GM12878 (cell line): ENCODE data around the gene THADA. TPM values are rescaled to one million over a fixed set of nuclear protein-coding genes. Genes with fewer than 3 reads are reported as not detected.
A peak's percentile ranks its signal among the peaks of the same experiment; 100 is the strongest.

ENCODE experiments used
- ATAC-seq: fragments of 200-7000 bp; cut with Tn5 transposase; 3 replicates; pipeline ENCODE4 v1.9.1; 2020; ENCODE audit warnings: mild to moderate bottlenecking, moderate library complexity
- BruUV-seq: library from RNA; stranded (reverse); fragments of 400-500 nt; replicated peaks from 2 replicates; lab custom pipeline; 2021; lab: Mats Ljungman, UMichigan
- CTCF ChIA-PET: fragments of 300-600 bp; sonication (Branson Sonifier 250); formaldehyde crosslinking; extraction: SDS; loops from one replicate; lab custom pipeline; 2021; ENCODE audit warnings: inconsistent platforms; lab: Yijun Ruan, JAX
- POLR2A ChIA-PET: fragments of 350-600 bp; formaldehyde crosslinking; extraction: SDS; loops from one replicate; lab custom pipeline; 2021; ENCODE audit warnings: inconsistent platforms; lab: Charles Lee
- RAD21 ChIA-PET: fragments of 300-600 bp; sonication (Branson Sonifier 250); formaldehyde crosslinking; loops from one replicate; lab custom pipeline; 2023; ENCODE audit warnings: antibody characterized with exemption; ENCODE audit not compliant: unreplicated experiment; lab: Charles Lee
- SMC1A ChIA-PET: fragments of 300-600 bp; sonication (Branson Sonifier 250); formaldehyde crosslinking; loops from one replicate; lab custom pipeline; 2023; ENCODE audit not compliant: unreplicated experiment, uncharacterized antibody; lab: Charles Lee
- DNase-seq: peaks from one replicate; pipeline ENCODE4 v3.0.0-alpha.2; 2011; ENCODE audit warnings: low read depth, low spot score
- FAIRE-seq: peaks from 3 replicates; lab custom pipeline; 2011; peaks lifted over from hg19 to GRCh38; lab: Jason Lieb, UNC
- H2AFZ ChIP-seq: 2 replicates; pipeline ENCODE4 v1.6.0; 2011; ENCODE audit warnings: low read depth, low read length, control low read depth; ENCODE audit not compliant: control insufficient read depth
- H3K27ac ChIP-seq: 2 replicates; pipeline ENCODE4 v1.5.1; 2011; ENCODE audit warnings: control low read depth; ENCODE audit not compliant: control insufficient read depth, insufficient read depth
- H3K27me3 ChIP-seq, 2 experiments: replicated peaks in 1 of 2; 2 replicates each; pipeline versions ENCODE4 v1.6.0 to v1.6.1; 2011; ENCODE audit warnings: low read length in 1 of 2; ENCODE audit not compliant: control insufficient read depth in 2 of 2, insufficient read depth in 2 of 2
- H3K36me3 ChIP-seq, 2 experiments: 2 replicates each; pipeline ENCODE4 v1.5.1; 2011; ENCODE audit warnings: low read length in 1 of 2; ENCODE audit not compliant: control insufficient read depth in 2 of 2, insufficient read depth in 2 of 2
- H3K4me1 ChIP-seq: 2 replicates; pipeline ENCODE4 v1.6.1; 2011; ENCODE audit warnings: mild to moderate bottlenecking, low read length, moderate library complexity, mixed read lengths; ENCODE audit not compliant: control insufficient read depth, insufficient read depth
- H3K4me2 ChIP-seq: 2 replicates; pipeline ENCODE4 v1.6.0; 2011; ENCODE audit warnings: control low read depth; ENCODE audit not compliant: control insufficient read depth, insufficient read depth
- H3K4me3 ChIP-seq: fragments of 200-600 bp; sonication (generic); 2 replicates; pipeline ENCODE4 v1.5.1; 2016
- H3K79me2 ChIP-seq: 2 replicates; pipeline ENCODE4 v1.6.0; 2011; ENCODE audit warnings: low read length; ENCODE audit not compliant: control insufficient read depth, insufficient read depth
- H3K9ac ChIP-seq: 2 replicates; pipeline ENCODE4 v1.8.0; 2011; ENCODE audit warnings: low read length, control low read depth, mixed read lengths; ENCODE audit not compliant: control insufficient read depth, insufficient read depth
- H3K9me3 ChIP-seq: replicated peaks from 3 replicates; pipeline ENCODE4 v1.5.1; 2011; ENCODE audit warnings: mild to moderate bottlenecking, low read length; ENCODE audit not compliant: control insufficient read depth, insufficient read depth
- H4K20me1 ChIP-seq: 2 replicates; pipeline ENCODE4 v1.6.0; 2011; ENCODE audit not compliant: control insufficient read depth, insufficient read depth
- CEBPB ChIP-seq, 2 experiments: fragments of 150-350 bp in 1 of 2; IDR thresholded peaks; 2 replicates each; pipeline ENCODE4 v1.6.1; 2012 to 2014; ENCODE audit warnings: low read depth in 2 of 2, low read length in 2 of 2, borderline replicate concordance in 1 of 2, inconsistent platforms in 1 of 2
- EP300 ChIP-seq, 2 experiments: fragments of 150-350 bp in 1 of 2; IDR thresholded peaks; 2 replicates each; pipeline ENCODE4 v1.6.1; 2011 to 2012; ENCODE audit warnings: low read depth in 2 of 2, low read length in 2 of 2, borderline replicate concordance in 1 of 2, improper control_type of control experiment in 1 of 2, inconsistent platforms in 1 of 2; ENCODE audit not compliant: control insufficient read depth in 1 of 2
- GABPA ChIP-seq: IDR thresholded peaks from 2 replicates; pipeline ENCODE4 v1.6.1; 2014; ENCODE audit warnings: antibody characterized with exemption, low read depth, mild to moderate bottlenecking, inconsistent platforms
- NFIC ChIP-seq: IDR thresholded peaks from 2 replicates; pipeline ENCODE4 v1.6.1; 2012; ENCODE audit warnings: low read depth, mild to moderate bottlenecking, inconsistent platforms, low read length, moderate library complexity
- NR2C1 ChIP-seq: fragments of 450-650 bp; IDR thresholded peaks from 2 replicates; pipeline ENCODE4 v1.6.1; 2017; ENCODE audit warnings: antibody characterized with exemption, mild to moderate bottlenecking, moderate library complexity
- POLR2AphosphoS2 ChIP-seq: IDR thresholded peaks from 2 replicates; pipeline ENCODE4 v1.6.1; 2011; ENCODE audit warnings: low read depth, mild to moderate bottlenecking, low read length, improper control_type of control experiment, moderate library complexity
- SUPT20H ChIP-seq: IDR thresholded peaks from 2 replicates; pipeline ENCODE4 v1.6.1; 2011; ENCODE audit warnings: low read depth, mild to moderate bottlenecking, low read length, moderate library complexity, borderline replicate concordance; ENCODE audit not compliant: control insufficient read depth
- WGBS: methylation state at CpG from one replicate; pipeline ENCODE4 v1.1.6; 2016; ENCODE audit warnings: low lambda C conversion rate; ENCODE audit not compliant: insufficient replicate concordance, insufficient coverage; ENCODE audit errors: missing lambda C conversion rate; 5-methylcytosine and 5-hydroxymethylcytosine counted together
- in situ Hi-C: fragments of 300-500 bp; cut with MboI; formaldehyde crosslinking; loops from 9 replicates; pipeline ENCODE4 v1.14.3; 2018; ENCODE audit warnings: mixed read lengths
- intact Hi-C: fragments of 100-400 bp; cut with micrococcal nuclease; formaldehyde crosslinking; loops from one replicate; pipeline ENCODE4 v1.14.2; 2022; ENCODE audit not compliant: unreplicated experiment
- polyA plus RNA-seq, 11 experiments: library from polyadenylated mRNA; depleted of rRNA in 4 of 11; unstranded in 6 of 11; stranded (reverse) in 5 of 11; fragments of >200 nt; fragmentation: Nextera tagmentation in 4 of 11; fragmentation: Illumina TruSeq in 1 of 11; extraction: Ambion mirVana in 4 of 11; extraction: Trizol in 1 of 11; gene quantifications; 1 replicate in 1 of 11; 2 replicates in 10 of 11; pipeline versions ENCODE4 v1.2.1 to v1.2.3, GENCODE V29; 2011 to 2016; ENCODE audit warnings: inconsistent platforms in 2 of 11, missing spikeins in 2 of 11, low read depth in 1 of 11
- total RNA-seq, 4 experiments: library from RNA; depleted of rRNA in 3 of 4; stranded (reverse); fragments of >200 nt in 3 of 4; fragmentation: Illumina TruSeq in 1 of 4; extraction: Trizol in 1 of 4; gene quantifications; 2 replicates each; pipeline versions ENCODE4 v1.2.1 to v1.2.3, GENCODE V29; 2013 to 2021
- TF ChIP-seq, protein P1 (sequence below): IDR thresholded peaks from 2 replicates; pipeline ENCODE4 v1.6.1; 2011; ENCODE audit warnings: low read depth, low read length, improper control_type of control experiment, borderline replicate concordance

Gene THADA
- total and polyA plus RNA-seq, 10 of the 15 experiments (the other 5 are each of a cell fraction or from before 2014, with no cell fraction given), result 14.6 to 33.2 (median 23.2) TPM

DNA sequence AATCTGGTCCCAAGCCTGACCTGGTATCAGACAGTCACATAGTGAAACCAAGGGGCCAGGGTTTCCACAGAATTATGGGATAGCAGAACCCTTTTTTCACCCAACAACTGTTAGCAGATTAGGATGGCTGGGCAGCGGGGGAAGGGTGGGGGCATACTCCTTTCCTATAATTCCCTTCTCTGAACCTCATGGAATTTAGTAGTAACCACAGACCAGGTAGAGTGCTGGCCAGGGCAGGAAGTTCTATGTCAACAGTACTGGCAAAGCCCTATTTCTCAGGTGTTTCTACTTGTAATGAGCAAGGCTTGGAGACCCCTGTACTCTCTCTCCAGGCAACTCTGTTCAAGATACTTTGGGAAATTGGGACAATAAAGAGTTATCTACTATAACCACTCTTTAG, 174.6 kb downstream of the THADA start:
- ATAC-seq (no peak), FAIRE-seq (no peak), DNase-seq (no peak)
- 100% methylated on average over 1 of the region's 1 CpG for WGBS
- Histone ChIP-seq H3K27ac (peak overlapping the region; percentile 24; the same call in 1 of the 2 replicates), H3K27me3 (no peaks in the 10 kb centered on the region), H3K4me3 (no peak overlapping the region), H2AFZ (no peak overlapping the region), H3K9ac (no peak overlapping the region), H3K79me2 (no peaks in the 10 kb centered on the region), H4K20me1 (no peaks in the 10 kb centered on the region), H3K36me3 (no peaks in the 10 kb centered on the region), H3K4me2 (no peak overlapping the region), H3K9me3 (no peaks in the 10 kb centered on the region; the same call in 1 of the 3 replicates), H3K4me1 (peaks cover 64% of the 10 kb centered on the region)
- TF ChIP-seq, protein P1, sequence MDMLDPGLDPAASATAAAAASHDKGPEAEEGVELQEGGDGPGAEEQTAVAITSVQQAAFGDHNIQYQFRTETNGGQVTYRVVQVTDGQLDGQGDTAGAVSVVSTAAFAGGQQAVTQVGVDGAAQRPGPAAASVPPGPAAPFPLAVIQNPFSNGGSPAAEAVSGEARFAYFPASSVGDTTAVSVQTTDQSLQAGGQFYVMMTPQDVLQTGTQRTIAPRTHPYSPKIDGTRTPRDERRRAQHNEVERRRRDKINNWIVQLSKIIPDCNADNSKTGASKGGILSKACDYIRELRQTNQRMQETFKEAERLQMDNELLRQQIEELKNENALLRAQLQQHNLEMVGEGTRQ, result no peak
- TF ChIP-seq NR2C1, result no peak
- no peak for TF ChIP-seq EP300 (IDR thresholded peaks at IDR 0.05; ENCODE audit: borderline replicate concordance in 1 of 2, control insufficient read depth in 1 of 2, low read depth in 2 of 2, low read length in 2 of 2)
- TF ChIP-seq NFIC, result no peak
- no TSS peak for BruUV-seq
- intact Hi-C loops (no loop called here), in situ Hi-C loops (no loop called here)
- ChIA-PET POLR2A (interaction anchor here (1.1 to 6.4 kb wide), 2 partner anchors 13 to 15 kb away, joined by 5 to 185 read pairs; no protein-coding TSS in a partner anchor), CTCF (interaction anchor here (1.1 to 5.9 kb wide), 2 partner anchors 16 kb away, joined by 3 to 112 read pairs; no protein-coding TSS in a partner anchor), SMC1A (interaction anchor here (2.5 to 5.9 kb wide), 3 partner anchors 11 to 15 kb away, joined by 13 to 378 read pairs (median 17); no protein-coding TSS in a partner anchor), RAD21 (interaction anchor here (0.6 to 7.1 kb wide), 5 partner anchors 14 to 37 kb away, joined by 3 to 360 read pairs (median 6); no protein-coding TSS in a partner anchor)

DNA sequence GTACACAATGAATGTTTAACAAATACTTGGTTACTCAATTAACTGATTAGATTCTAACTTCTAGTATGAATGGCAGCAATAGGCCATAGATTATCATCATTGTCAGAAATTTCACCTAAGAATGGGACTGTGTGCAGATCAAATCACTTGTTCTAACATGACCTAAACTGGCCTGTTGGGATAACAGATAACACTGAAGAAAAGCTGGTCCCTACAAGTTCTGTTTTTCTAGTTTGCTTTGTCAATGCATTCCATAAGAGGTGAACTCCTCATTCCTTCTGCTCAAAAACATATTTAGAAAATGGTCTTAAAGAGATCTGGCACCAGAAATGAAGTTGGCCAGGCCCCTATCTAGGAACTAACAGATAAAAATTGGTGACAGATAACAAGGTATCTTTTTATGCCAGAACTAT, 175.4 kb downstream of the THADA start:
- TF ChIP-seq GABPA, result no peak
- TF ChIP-seq POLR2AphosphoS2, result no peak
- TF ChIP-seq CEBPB (IDR thresholded peaks at IDR 0.05; ENCODE audit: borderline replicate concordance in 1 of 2, low read depth in 2 of 2, low read length in 2 of 2), result no peak
- no peak for TF ChIP-seq SUPT20H
- CTCF ChIA-PET, result interaction anchor here (0.8 to 1.4 kb wide), 3 partner anchors 9 to 16 kb away, joined by 3 read pairs; no protein-coding TSS in a partner anchor
- H3K36me3 ChIP-seq, result no peaks in the 10 kb centered on the region
- no peak overlapping the region for H2AFZ ChIP-seq
- ATAC-seq (no peak), FAIRE-seq (no peak), DNase-seq (no peak)
- no peak overlapping the region for H3K4me2 ChIP-seq
- no peaks in the 10 kb centered on the region for H3K27me3 ChIP-seq
- no peaks in the 10 kb centered on the region for H3K79me2 ChIP-seq
- BruUV-seq, result no TSS peak
- POLR2A ChIA-PET, result interaction anchor here (0.7 to 1.1 kb wide), 3 partner anchors 9 to 23 kb away, joined by 3 to 5 read pairs (median 4); no protein-coding TSS in a partner anchor
- in situ Hi-C loops (no loop called here), intact Hi-C loops (no loop called here)
- no peaks in the 10 kb centered on the region for H4K20me1 ChIP-seq
- SMC1A ChIA-PET, result interaction anchor here (0.8 to 2.5 kb wide), 9 partner anchors 10 to 191 kb away, joined by 3 to 17 read pairs (median 3); no protein-coding TSS in a partner anchor
- no peaks in the 10 kb centered on the region; the same call in 1 of the 3 replicates for H3K9me3 ChIP-seq
- no peak overlapping the region for H3K27ac ChIP-seq
- no peak overlapping the region for H3K4me3 ChIP-seq
- H3K4me1 ChIP-seq, result peaks cover 56% of the 10 kb centered on the region
- H3K9ac ChIP-seq, result no peak overlapping the region
- RAD21 ChIA-PET, result interaction anchor here (0.9 to 2.1 kb wide), 5 partner anchors 12 to 194 kb away, joined by 3 to 6 read pairs (median 4); partner anchors contain the start of gene ZFP36L2
